Stimulated activated CD4-positive, alpha-beta T cell treated with anti-CD3 and anti-CD28 coated beads, Interleukin-15, amount 100 ng/mL, for 24 hours (primary cell): ENCODE data around the gene ZP3.
"Not testable (repeated sequence)": the region's sequence is repeated elsewhere in the genome, so short reads cannot be mapped to it uniquely, and the experiment has no call there.

Source experiments
- DNase-seq: peaks from one replicate; pipeline ENCODE4 v3.0.0-alpha.2; 2020

Gene ZP3

DNA sequence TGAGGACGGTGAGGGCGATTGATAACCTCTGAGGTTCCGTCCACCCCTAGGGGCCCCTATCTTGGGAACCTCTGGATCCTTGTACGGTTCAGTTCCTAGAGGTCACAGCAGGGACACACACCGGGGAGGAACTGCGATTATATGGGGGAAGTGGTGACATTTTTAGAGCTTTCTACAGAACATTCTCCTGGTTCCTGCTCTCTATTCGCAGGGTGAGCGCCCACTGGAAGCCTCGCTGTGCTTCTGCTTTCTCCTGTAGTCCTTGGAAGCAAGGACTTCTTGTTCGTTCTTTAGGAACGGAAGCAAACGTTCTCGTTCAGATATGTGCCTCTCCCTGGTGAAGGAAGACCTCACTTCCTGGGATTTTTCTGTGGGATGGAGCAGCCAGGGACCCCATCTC, 63.2 kb downstream of the ZP3 start:
- DNase-seq: not testable (repeated sequence)
